22Rv1 (cell line): Measurements from ENCODE around the gene NT5E.

Experiments
- H3K27ac ChIP-seq: fragments of 450-650 bp; 2 replicates; pipeline ENCODE4 v1.5.1; 2017
- ZFX ChIP-seq: fragments of 450-650 bp; IDR thresholded peaks from 2 replicates; pipeline ENCODE4 v1.6.1; 2017; ENCODE audit warnings: antibody characterized with exemption, borderline replicate concordance
- TF ChIP-seq, protein P1 (sequence below): fragments of 450-650 bp; IDR thresholded peaks from 2 replicates; pipeline ENCODE4 v1.5.1; 2017; ENCODE audit warnings: mild to moderate bottlenecking

NT5E gene

DNA sequence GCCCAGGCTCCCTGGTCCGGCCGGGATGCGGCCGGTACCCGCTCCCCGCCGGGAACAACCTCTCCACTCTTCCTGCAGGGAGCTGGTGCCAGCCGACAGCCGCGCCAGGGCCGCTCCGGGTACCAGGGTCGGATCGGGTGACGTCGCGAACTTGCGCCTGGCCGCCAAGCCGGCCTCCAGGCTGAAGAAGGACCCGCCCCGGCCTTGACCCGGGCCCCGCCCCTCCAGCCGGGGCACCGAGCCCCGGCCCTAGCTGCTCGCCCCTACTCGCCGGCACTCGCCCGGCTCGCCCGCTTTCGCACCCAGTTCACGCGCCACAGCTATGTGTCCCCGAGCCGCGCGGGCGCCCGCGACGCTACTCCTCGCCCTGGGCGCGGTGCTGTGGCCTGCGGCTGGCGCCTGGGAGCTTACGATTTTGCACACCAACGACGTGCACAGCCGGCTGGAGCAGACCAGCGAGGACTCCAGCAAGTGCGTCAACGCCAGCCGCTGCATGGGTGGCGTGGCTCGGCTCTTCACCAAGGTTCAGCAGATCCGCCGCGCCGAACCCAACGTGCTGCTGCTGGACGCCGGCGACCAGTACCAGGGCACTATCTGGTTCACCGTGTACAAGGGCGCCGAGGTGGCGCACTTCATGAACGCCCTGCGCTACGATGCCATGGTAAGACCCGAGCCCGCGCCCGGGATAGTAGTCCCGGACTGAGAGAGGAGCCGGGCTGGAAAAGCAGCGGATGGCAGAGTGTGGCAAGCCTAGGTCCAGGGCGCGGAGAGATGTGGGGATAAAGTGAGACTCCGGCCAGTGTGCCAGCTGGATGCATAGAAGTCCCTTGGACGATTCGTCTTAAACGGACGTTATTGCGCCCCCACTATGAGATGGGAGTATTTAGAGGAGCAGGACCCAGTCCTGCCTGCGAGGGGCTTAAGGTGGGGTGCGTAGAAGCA is at the start of gene NT5E:
Gene NT5E (plus strand): TSS at position 266 of the 942 bp plus-strand sequence. CDS start 57 bp downstream, at position 323.
- TF ChIP-seq ZFX, result no peak
- TF ChIP-seq, protein P1, sequence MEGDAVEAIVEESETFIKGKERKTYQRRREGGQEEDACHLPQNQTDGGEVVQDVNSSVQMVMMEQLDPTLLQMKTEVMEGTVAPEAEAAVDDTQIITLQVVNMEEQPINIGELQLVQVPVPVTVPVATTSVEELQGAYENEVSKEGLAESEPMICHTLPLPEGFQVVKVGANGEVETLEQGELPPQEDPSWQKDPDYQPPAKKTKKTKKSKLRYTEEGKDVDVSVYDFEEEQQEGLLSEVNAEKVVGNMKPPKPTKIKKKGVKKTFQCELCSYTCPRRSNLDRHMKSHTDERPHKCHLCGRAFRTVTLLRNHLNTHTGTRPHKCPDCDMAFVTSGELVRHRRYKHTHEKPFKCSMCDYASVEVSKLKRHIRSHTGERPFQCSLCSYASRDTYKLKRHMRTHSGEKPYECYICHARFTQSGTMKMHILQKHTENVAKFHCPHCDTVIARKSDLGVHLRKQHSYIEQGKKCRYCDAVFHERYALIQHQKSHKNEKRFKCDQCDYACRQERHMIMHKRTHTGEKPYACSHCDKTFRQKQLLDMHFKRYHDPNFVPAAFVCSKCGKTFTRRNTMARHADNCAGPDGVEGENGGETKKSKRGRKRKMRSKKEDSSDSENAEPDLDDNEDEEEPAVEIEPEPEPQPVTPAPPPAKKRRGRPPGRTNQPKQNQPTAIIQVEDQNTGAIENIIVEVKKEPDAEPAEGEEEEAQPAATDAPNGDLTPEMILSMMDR, result peak; percentile 17

DNA sequence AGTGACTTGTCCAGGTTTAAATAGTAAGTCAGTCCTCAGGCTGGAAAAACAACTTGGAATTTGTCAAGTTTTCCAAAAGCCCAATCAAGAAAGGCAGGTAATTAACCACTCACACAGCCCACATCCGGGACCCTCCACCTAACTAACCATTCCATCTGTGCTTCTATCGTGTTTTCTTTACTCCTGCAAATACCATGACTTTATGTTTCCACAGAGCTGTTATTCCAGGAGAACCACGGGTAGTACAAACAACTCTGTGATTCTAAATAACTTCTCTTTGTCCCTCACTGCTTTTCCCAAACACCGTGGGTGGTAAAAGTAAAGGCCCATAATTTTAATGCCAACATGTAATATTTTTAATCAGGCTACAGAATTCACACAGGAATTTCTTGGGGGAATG is 49.6 kb upstream of the NT5E start:
- no peak overlapping the region for H3K27ac ChIP-seq
- TF ChIP-seq, protein P1, result no peak
- TF ChIP-seq ZFX, result no peak

More for the DNA sequence above, at the start of gene NT5E:
- H3K27ac ChIP-seq, result peak within 1 kb of the TSS; percentile 61

DNA sequence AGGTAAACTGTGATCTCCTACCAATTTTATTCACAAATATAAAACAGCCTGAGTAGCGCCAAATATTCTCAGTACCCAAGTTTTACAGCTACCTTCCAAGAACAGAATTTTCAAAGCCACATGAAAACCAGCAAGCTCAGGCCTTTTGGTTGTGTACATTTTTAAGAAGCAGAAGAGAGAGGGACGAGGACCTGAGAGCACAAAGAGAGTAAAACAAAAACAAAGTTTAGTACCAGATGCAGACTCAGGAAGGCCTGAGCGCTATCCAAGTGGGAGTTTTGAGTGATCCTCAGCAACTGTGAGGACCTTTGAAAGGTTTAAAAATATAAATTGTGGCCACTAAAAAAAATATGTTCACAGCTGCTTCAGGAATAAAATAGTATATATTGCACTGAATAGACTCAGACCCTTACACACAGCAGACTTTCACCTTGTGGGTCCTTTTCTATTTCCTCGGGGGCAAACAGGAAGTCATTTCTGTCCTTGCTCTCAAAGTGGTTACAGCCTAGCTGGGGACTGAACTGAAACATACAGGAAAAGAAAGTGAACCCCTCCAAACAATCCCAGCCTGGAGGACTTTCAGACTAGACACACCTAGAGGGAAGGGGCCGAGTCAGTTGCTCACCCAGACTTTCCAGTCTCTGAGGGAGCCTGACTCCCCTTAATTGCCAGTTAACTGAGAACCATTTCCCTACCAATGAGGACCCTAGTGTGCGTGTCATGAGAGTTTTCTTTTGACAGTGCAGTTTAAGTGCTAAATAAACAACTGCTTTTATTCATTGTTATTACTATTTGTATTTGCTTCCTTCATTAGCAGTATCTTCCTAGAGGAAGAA is 48.5 kb upstream of the NT5E start:
- no peak overlapping the region for H3K27ac ChIP-seq
- no peak for TF ChIP-seq ZFX
- TF ChIP-seq, protein P1, result no peak

DNA sequence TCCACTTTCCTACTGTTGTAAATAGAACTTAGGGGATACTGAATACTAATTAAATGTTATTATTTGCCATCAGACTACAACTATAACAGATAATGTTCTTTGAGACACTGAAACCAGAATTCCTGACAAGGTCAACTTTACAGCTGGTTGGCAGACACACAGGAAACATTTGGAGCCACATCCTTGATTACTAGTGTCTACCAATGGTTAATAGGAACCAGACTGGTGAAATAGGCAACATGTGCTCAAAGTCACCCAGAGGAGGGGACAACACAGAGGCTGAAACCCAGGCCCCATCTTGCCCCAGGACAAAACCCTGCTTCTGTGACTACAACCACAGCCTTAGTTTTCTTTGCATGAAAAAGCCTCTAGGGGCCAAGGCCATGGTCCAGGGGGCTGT is 47.8 kb upstream of the NT5E start:
- H3K27ac ChIP-seq, result no peak overlapping the region
- TF ChIP-seq ZFX, result no peak
- TF ChIP-seq, protein P1, result no peak

DNA sequence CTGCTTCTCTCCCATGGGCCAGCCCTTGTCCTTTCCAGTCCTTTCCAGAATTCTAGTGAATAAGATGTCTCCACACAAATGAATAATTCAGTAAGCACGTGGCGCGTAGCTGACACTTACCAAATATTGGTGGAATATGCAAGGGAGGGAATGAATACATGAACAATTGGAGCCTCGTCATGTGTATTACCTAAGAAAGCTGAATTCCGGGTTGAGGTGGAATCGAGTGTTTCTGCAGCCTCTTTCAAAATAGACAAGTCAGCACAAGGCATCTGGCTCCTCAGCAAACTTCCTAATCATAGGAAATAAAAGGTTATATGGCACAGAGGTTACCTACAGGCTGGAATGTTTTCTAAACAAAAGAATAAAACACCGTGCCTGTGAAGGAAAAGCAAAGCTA is 47.0 kb upstream of the NT5E start:
- no peak for TF ChIP-seq ZFX
- TF ChIP-seq, protein P1, result no peak
- no peak overlapping the region for H3K27ac ChIP-seq

DNA sequence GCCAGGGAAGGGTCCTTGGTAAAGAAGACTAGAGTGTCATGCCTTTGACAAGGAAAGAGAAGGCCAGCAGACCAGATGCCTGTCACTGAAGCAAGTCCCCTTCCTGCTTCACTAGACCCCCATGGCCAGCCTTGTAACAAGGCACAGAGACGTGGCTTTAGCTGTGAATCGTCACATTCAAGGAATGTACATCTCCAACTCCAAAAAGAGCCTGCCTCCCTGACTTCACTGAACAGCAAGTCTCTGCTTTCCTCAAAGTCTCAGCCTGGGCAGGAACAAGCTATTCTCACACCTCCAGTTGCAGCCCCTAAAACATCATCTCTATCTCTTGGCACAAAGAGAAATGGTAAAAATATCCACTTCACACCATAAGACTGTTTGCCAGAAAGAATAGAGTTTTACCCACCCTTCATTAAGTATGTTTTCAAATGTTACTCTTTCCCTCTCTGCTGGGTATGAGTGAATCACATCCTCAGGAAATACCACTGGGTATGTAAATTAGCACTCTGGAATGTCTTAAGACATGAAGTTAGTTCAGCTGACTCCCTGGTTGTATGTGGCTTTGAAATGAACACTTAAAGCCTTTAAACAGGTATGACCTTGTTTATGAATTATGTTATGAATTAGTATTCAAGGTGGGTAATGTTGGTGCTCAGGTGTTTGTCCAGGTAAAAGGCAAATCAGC is 46.4 kb upstream of the NT5E start:
- peak overlapping the region; percentile 91 for H3K27ac ChIP-seq

DNA sequence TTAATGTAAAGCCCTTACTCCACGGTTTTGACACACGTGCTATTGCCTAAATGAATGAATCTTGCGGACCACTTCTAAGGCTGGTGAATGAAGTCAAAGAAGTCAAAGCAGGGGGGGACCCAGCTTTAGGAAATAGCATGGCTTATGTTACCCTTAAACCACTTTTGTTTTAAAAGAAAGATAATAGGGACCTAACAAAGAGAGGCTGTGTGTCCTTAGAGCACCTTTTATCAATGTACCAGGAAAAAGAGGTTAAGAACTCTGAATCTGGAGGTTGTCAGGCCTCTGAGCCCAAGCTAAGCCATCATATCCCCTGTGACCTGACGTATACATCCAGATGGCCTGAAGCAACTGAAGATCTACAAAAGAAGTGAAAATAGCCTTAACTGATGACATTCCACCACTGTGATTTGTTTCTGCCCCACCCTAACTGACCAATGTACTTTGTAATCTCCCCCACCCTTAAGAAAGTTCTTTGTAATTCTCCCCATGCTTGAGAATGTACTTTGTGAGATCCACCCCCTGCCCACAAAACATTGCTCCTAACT is 45.8 kb upstream of the NT5E start:
- peak overlapping the region; percentile 91 for H3K27ac ChIP-seq

More for the DNA sequence above, 46.4 kb upstream of the NT5E start:
- TF ChIP-seq, protein P1, result no peak
- no peak for TF ChIP-seq ZFX
